OCI-LY7 (cell line): ENCODE measurements around the gene CFAP74. TPM values are rescaled to one million over a fixed set of nuclear protein-coding genes. Genes with fewer than 3 reads are reported as not detected.

Experiments used
- BruUV-seq: library from RNA; stranded (reverse); fragments of 400-500 nt; replicated peaks from 2 replicates; lab custom pipeline; 2021; lab: Mats Ljungman, UMichigan
- CTCF ChIA-PET: fragments of 300-600 bp; sonication (Branson Sonifier 250); formaldehyde crosslinking; loops from one replicate; lab custom pipeline; 2022; ENCODE audit warnings: antibody characterized with exemption; ENCODE audit not compliant: unreplicated experiment; lab: Charles Lee
- POLR2A ChIA-PET: fragments of 300-600 bp; sonication (Branson Sonifier 250); formaldehyde crosslinking; loops from one replicate; lab custom pipeline; 2022; ENCODE audit warnings: antibody characterized with exemption; lab: Charles Lee
- DNase-seq: peaks from one replicate; pipeline ENCODE4 v3.0.0-alpha.2; 2015; ENCODE audit warnings: low spot score
- H2AFZ ChIP-seq: fragments of 200-600 bp; sonication (generic), shearing (Covaris generic); 2 replicates; pipeline ENCODE4 v1.6.1; 2014; ENCODE audit warnings: mild to moderate bottlenecking, antibody characterized with exemption, low read length, moderate library complexity
- H3K27ac ChIP-seq: fragments of 200-600 bp; sonication (generic); 2 replicates; pipeline ENCODE4 v1.5.1; 2014; ENCODE audit warnings: mixed run types, low read depth, mild to moderate bottlenecking, moderate library complexity, low read length, inconsistent platforms; ENCODE audit not compliant: poor library complexity, severe bottlenecking
- H3K36me3 ChIP-seq: fragments of 200-600 bp; sonication (generic); 2 replicates; pipeline ENCODE4 v1.6.1; 2014; ENCODE audit warnings: mild to moderate bottlenecking, antibody characterized with exemption, low read length, moderate library complexity, mixed read lengths; ENCODE audit not compliant: insufficient read depth
- H3K4me1 ChIP-seq: fragments of 200-600 bp; sonication (generic); 2 replicates; pipeline ENCODE4 v1.5.1; 2014; ENCODE audit warnings: mild to moderate bottlenecking, low read length; ENCODE audit not compliant: insufficient read depth, poor library complexity, severe bottlenecking
- H3K4me2 ChIP-seq: fragments of 200-600 bp; sonication (generic); 2 replicates; pipeline ENCODE4 v1.6.1; 2014; ENCODE audit warnings: mild to moderate bottlenecking, low read length
- H3K4me3 ChIP-seq: fragments of 200-600 bp; sonication (generic); 2 replicates; pipeline ENCODE4 v1.5.1; 2014; ENCODE audit warnings: mild to moderate bottlenecking, low read depth, low read length; ENCODE audit not compliant: poor library complexity, severe bottlenecking
- H3K79me2 ChIP-seq: fragments of 200-600 bp; sonication (generic); 2 replicates; pipeline ENCODE4 v1.6.1; 2016; ENCODE audit warnings: low read depth, mild to moderate bottlenecking, low read length, moderate library complexity, mixed read lengths; ENCODE audit not compliant: insufficient read depth
- H3K9me2 ChIP-seq: fragments of 200-600 bp; sonication (generic); 2 replicates; pipeline ENCODE4 v1.6.1; 2016; ENCODE audit warnings: mild to moderate bottlenecking, low read length, mixed read lengths; ENCODE audit not compliant: insufficient read depth
- H3K9me3 ChIP-seq: fragments of 200-600 bp; sonication (generic); 2 replicates; pipeline ENCODE4 v1.6.1; 2014; ENCODE audit warnings: mild to moderate bottlenecking, mixed run types, low read length, mixed read lengths
- H4K20me1 ChIP-seq: fragments of 200-600 bp; sonication (generic); 2 replicates; pipeline ENCODE4 v1.6.1; 2014; ENCODE audit warnings: mild to moderate bottlenecking, antibody characterized with exemption, low read length, moderate library complexity, mixed read lengths; ENCODE audit not compliant: insufficient read depth
- CTCF ChIP-seq: fragments of 200-600 bp; sonication (generic); conservative IDR thresholded peaks from 2 replicates; pipeline ENCODE4 v1.5.1; 2014; ENCODE audit warnings: mild to moderate bottlenecking, antibody characterized with exemption, low read length, moderate library complexity, mixed read lengths
- EZH2phosphoT487 ChIP-seq: fragments of 200-600 bp; sonication (generic); IDR thresholded peaks from 2 replicates; pipeline ENCODE4 v1.6.1; 2018; ENCODE audit warnings: low read depth, borderline replicate concordance, mild to moderate bottlenecking, mixed run types, antibody characterized with exemption, low read length, moderate library complexity, mixed read lengths
- intact Hi-C: fragments of 100-400 bp; cut with micrococcal nuclease; formaldehyde crosslinking; loops from one replicate; pipeline ENCODE4 v1.10.0; 2022; ENCODE audit not compliant: unreplicated experiment
- total RNA-seq, 2 experiments: library from RNA; depleted of rRNA in 1 of 2; stranded (reverse); fragments of >200 nt in 1 of 2; shearing (Covaris generic) in 1 of 2; gene quantifications; 2 replicates each; pipeline ENCODE4 v1.2.3, GENCODE V29; 2014 to 2022

The CFAP74 gene
- total RNA-seq, 2 experiments from 2014 or later: not detected

GRCh38 chr1:1963570-1963969 lies 40.0 kb downstream of the CFAP74 start:
- TF ChIP-seq CTCF (no peak), EZH2phosphoT487 (no peak)
- Histone ChIP-seq H3K36me3 (no peaks in the 10 kb centered on the region), H3K4me3 (no peak overlapping the region), H3K4me2 (no peak overlapping the region), H3K4me1 (no peaks in the 10 kb centered on the region), H3K79me2 (no peaks in the 10 kb centered on the region), H2AFZ (no peak overlapping the region), H4K20me1 (no peaks in the 10 kb centered on the region), H3K27ac (no peak overlapping the region), H3K9me3 (no peaks in the 10 kb centered on the region), H3K9me2 (no peaks in the 10 kb centered on the region)
- DNase-seq: no peak
- no TSS peak for BruUV-seq
- CTCF ChIA-PET: no interaction called here
- POLR2A ChIA-PET: no interaction called here
- intact Hi-C loops: no loop called here

GRCh38 chr1:1962752-1963151 lies 40.8 kb downstream of the CFAP74 start:
- no peaks in the 10 kb centered on the region for H3K4me1 ChIP-seq
- no peak overlapping the region for H2AFZ ChIP-seq
- no peaks in the 10 kb centered on the region for H3K36me3 ChIP-seq
- ChIA-PET CTCF (no interaction called here), POLR2A (interaction anchor here (0.7 kb wide), 1 partner anchor 61 kb away, joined by 3 read pairs; no protein-coding TSS in a partner anchor)
- H3K27ac ChIP-seq: no peak overlapping the region
- no peak for TF ChIP-seq CTCF
- no peak for TF ChIP-seq EZH2phosphoT487
- H3K4me3 ChIP-seq: no peak overlapping the region
- no peak overlapping the region for H3K4me2 ChIP-seq
- intact Hi-C loops: no loop called here
- no peaks in the 10 kb centered on the region for H3K9me3 ChIP-seq
- H3K9me2 ChIP-seq: no peaks in the 10 kb centered on the region
- BruUV-seq: no TSS peak
- H3K79me2 ChIP-seq: no peaks in the 10 kb centered on the region
- no peak for DNase-seq
- H4K20me1 ChIP-seq: no peaks in the 10 kb centered on the region

GRCh38 chr1:1960480-1961196 lies 42.9 kb downstream of the CFAP74 start:
- Histone ChIP-seq H3K4me1 (no peaks in the 10 kb centered on the region), H3K4me3 (no peak overlapping the region), H3K4me2 (no peak overlapping the region), H2AFZ (no peak overlapping the region), H3K9me2 (no peaks in the 10 kb centered on the region), H3K36me3 (no peaks in the 10 kb centered on the region), H3K79me2 (no peaks in the 10 kb centered on the region), H3K27ac (no peak overlapping the region), H3K9me3 (no peaks in the 10 kb centered on the region), H4K20me1 (no peaks in the 10 kb centered on the region)
- ChIA-PET POLR2A (no interaction called here), CTCF (interaction anchor here (0.8 kb wide), 1 partner anchor 83 kb away, joined by 5 read pairs; no protein-coding TSS in a partner anchor)
- TF ChIP-seq EZH2phosphoT487 (no peak), CTCF (no peak)
- no peak for DNase-seq
- intact Hi-C loops: loop anchor here (1.0 kb wide), 1 partner anchor 86 kb away; no protein-coding TSS in a partner anchor
- BruUV-seq: no TSS peak
